Testis (tissue), 3 donors: ENCODE measurements around the gene ZNF44. TPM values are rescaled to one million over a fixed set of nuclear protein-coding genes. Genes with fewer than 3 reads are reported as not detected.
"Not testable (repeated sequence)": the region's sequence is repeated elsewhere in the genome, so short reads cannot be mapped to it uniquely, and the experiment has no call there.

Experiments used
- DNase-seq: peaks from one replicate; pipeline ENCODE4 v3.0.0-alpha.2; 2019
- H3K27ac ChIP-seq, 2 donors: fragments of 200-600 bp; sonication (generic); one replicate each; pipeline ENCODE4 v1.5.1; 2019
- H3K27me3 ChIP-seq: fragments of 200-600 bp; sonication (generic); one replicate; pipeline ENCODE4 v1.5.1; 2019
- H3K36me3 ChIP-seq: fragments of 200-600 bp; sonication (generic); one replicate; pipeline ENCODE4 v1.5.1; 2017; ENCODE audit warnings: low read depth; ENCODE audit errors: missing control alignments
- H3K4me1 ChIP-seq: fragments of 200-600 bp; sonication (generic); one replicate; pipeline ENCODE4 v1.5.1; 2019
- H3K4me3 ChIP-seq, 2 donors: fragments of 200-600 bp; sonication (generic); one replicate each; pipeline ENCODE4 v1.5.1; 2017 to 2019
- H3K9me3 ChIP-seq: fragments of 200-600 bp; sonication (generic); one replicate; pipeline ENCODE4 v1.5.1; 2017
- CTCF ChIP-seq, 3 experiments: fragments of 450-650 bp in 2 of 3; fragments of 200-600 bp in 1 of 3; sonication (generic) in 1 of 3; IDR thresholded peaks; one replicate each; pipeline ENCODE4 v1.5.1; 2016 to 2019; ENCODE audit warnings: antibody characterized with exemption in 3 of 3, mild to moderate bottlenecking in 2 of 3, moderate library complexity in 1 of 3
- POLR2A ChIP-seq: fragments of 450-650 bp; IDR thresholded peaks from one replicate; pipeline ENCODE4 v1.6.1; 2017; ENCODE audit warnings: antibody characterized with exemption, mild to moderate bottlenecking, moderate library complexity
- WGBS, 2 donors: methylation state at CpG; one replicate each; pipeline ENCODE4 v1.1.5; 2018; 5-methylcytosine and 5-hydroxymethylcytosine counted together
- intact Hi-C: fragments of 100-400 bp; cut with DNase I; formaldehyde crosslinking; loops from one replicate; pipeline ENCODE4 v1.15.1; 2023; ENCODE audit warnings: low total_unique reads
- polyA plus RNA-seq: library from polyadenylated mRNA; stranded (reverse); fragments of 350-450 nt; fragmentation: Illumina TruSeq; extraction: RNeasy Lipid Tissue Mini Kit (QIAGEN cat#74804); gene quantifications from one replicate; pipeline ENCODE4 v1.2.3, GENCODE V29; 2014; ENCODE audit warnings: low read depth, low replicate concordance; ENCODE audit not compliant: insufficient read depth
- total RNA-seq, 2 donors: library from RNA; depleted of rRNA; stranded (reverse); fragments of >200 nt; gene quantifications; one replicate each; pipeline ENCODE4 v1.2.3, GENCODE V29; 2016

The ZNF44 gene
- total and polyA plus RNA-seq, 3 donors from 2014 or later: 18.9 to 30.2 (median 22.4) TPM

GRCh38 chr19:12325690-12326089 is 31.0 kb upstream of the ZNF44 start:
- no peaks in the 10 kb centered on the region for H3K4me1 ChIP-seq
- no peak overlapping the region for H3K4me3 ChIP-seq
- no peaks in the 10 kb centered on the region for H3K9me3 ChIP-seq
- intact Hi-C loops: no loop called here
- H3K27ac ChIP-seq: no peak overlapping the region
- H3K36me3 ChIP-seq: no peaks in the 10 kb centered on the region
- no peak for DNase-seq
- H3K27me3 ChIP-seq: no peaks in the 10 kb centered on the region
- TF ChIP-seq POLR2A (no peak), CTCF (IDR thresholded peaks at IDR 0.05) (no peak)

- intact Hi-C loops: no loop called here
- 93 to 94% methylated on average over 13 of the region's 13 CpGs for WGBS, 2 donors
- H3K36me3 ChIP-seq: peaks cover 6% of the 10 kb centered on the region
These were observed 24.2 kb upstream of the ZNF44 start for GRCh38 chr19:12318782-12319413.

GRCh38 chr19:12314553-12314952 is 19.9 kb upstream of the ZNF44 start:
- DNase-seq: no peak
- TF ChIP-seq POLR2A: no peak
- no peak for TF ChIP-seq CTCF (IDR thresholded peaks at IDR 0.05)
- Histone ChIP-seq H3K36me3 (peaks cover 3% of the 10 kb centered on the region), H3K27me3 (no peaks in the 10 kb centered on the region), H3K4me1 (no peaks in the 10 kb centered on the region), H3K27ac (no peak overlapping the region), H3K4me3 (no peak overlapping the region), H3K9me3 (no peaks in the 10 kb centered on the region)
- WGBS, 2 donors: 86% methylated on average over 7 of the region's 7 CpGs
- intact Hi-C loops: no loop called here

More at GRCh38 chr19:12318782-12319413, 24.2 kb upstream of the ZNF44 start:
- Histone ChIP-seq H3K27me3 (no peaks in the 10 kb centered on the region), H3K4me3 (no peak overlapping the region), H3K27ac (no peak overlapping the region), H3K9me3 (no peaks in the 10 kb centered on the region), H3K4me1 (no peaks in the 10 kb centered on the region)
- no peak for TF ChIP-seq CTCF (IDR thresholded peaks at IDR 0.05)
- no peak for TF ChIP-seq POLR2A
- no peak for DNase-seq

- H3K4me3 ChIP-seq, intact Hi-C loops, H3K27ac ChIP-seq, H3K27me3 ChIP-seq, H3K9me3 ChIP-seq, H3K36me3 ChIP-seq, DNase-seq, H3K4me1 ChIP-seq: not testable (repeated sequence)
- 98% methylated on average over 12 of the region's 12 CpGs for WGBS, 2 donors
These were observed 14.2 kb upstream of the ZNF44 start for GRCh38 chr19:12308891-12309290.

GRCh38 chr19:12295191-12295590 is 508 bp upstream of the ZNF44 start:
- Histone ChIP-seq H3K9me3 (no peaks in the 10 kb centered on the region), H3K27me3 (no peaks in the 10 kb centered on the region), H3K4me3 (peak overlapping the region; percentile 94 to 97), H3K27ac (peak overlapping the region; percentile 91 to 96), H3K36me3 (no peaks in the 10 kb centered on the region), H3K4me1 (peaks cover 6% of the 10 kb centered on the region)
- intact Hi-C loops: no loop called here
- no peak for DNase-seq
- WGBS, 2 donors: 21 to 33% methylated on average over 11 of the region's 11 CpGs
- TF ChIP-seq POLR2A (no peak), CTCF (IDR thresholded peaks at IDR 0.05) (no peak)
